ENCODE measurements around the gene LARP4B.

DNA sequence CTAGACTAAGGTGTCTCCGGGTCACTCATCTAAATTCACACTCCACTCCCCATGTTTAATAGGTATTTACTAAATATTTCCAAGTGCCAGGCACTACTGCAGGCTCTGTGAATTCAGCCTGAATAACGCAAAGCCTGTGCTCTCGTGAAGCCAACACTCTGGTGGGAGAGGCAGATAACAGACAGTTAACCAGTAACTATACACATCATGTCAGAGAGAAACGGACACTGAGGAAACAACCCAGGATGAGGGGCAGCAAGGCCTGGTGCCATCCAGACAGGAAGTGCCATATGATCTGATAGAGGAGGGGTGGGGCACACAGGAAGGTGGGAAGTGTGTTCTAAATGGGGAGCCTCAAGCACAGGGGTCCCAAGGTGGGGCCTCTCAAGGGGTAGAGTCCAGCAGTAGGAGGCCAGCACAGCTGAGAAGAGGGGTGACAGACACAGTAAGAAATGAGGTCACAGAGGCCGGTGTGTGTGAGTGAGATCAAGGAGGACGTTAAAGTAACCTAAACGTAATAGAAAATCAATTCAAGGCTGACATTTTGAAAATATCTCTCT, 85.3 kb downstream of the LARP4B start:
- TF ChIP-seq CTCF (IDR thresholded peaks at IDR 0.05; ENCODE audit: insufficient read depth, low read depth, low read length) = no peak
- TF ChIP-seq EZH2 (IDR thresholded peaks at IDR 0.05; ENCODE audit: insufficient read depth, low read length) = no peak

Data from astrocyte (in vitro differentiated cells and primary cell).